Activated naive CD4-positive, alpha-beta T cell treated with anti-CD3 and anti-CD28 coated beads, Interleukin-2, amount 50 U/mL, for 16 hours (primary cell): Measurements from ENCODE around the gene TMEM44.
"Not testable (repeated sequence)": the region's sequence is repeated elsewhere in the genome, so short reads cannot be mapped to it uniquely, and the experiment has no call there.

Experiments used
- DNase-seq: peaks from one replicate; pipeline ENCODE4 v3.0.0-alpha.2; 2020

The TMEM44 gene

GRCh38 chr3:194608981-194609380 lies 24.2 kb downstream of the TMEM44 start:
- DNase-seq = no peak

DNA sequence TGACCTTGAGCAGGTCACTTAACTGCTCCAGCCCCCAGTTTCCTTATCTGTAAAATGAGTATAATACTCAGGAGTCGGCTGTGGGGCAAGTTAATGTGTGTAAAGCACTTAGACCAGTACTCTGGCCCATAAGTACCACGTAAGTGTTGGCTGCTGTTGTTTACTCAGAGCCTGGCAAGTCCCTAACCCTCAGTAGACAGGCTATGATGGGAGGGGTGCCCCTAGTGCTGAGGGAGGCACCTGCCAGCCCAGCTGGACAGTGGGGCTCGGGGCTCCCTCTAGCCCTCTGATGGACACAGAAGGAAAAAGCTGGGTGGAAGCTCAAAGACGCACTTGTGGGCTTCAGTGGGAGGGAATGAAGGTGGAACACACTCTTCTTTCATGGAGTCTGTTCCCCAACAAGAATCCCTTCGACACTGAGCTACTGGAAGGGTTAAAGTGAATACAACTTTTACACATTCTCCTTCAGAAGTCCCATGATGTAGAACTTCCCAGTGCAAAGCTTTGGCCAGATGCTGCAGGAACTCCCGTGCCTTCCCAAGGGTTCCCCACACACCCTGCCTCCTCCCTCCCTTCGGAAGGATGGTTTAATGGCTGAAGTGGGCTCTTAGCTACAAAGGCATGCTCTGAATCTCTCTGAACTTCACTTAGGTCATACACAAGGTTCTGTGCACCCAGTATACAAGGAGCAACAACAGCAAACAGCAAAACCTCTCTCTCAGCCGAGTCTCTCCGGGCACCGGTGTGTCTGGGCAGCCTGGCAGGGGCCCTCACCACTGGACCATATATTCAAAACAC lies 25.4 kb downstream of the TMEM44 start:
- no peak for DNase-seq

- DNase-seq = no peak
Observed at GRCh38 chr3:194606941-194607340, 26.3 kb downstream of the TMEM44 start.

GRCh38 chr3:194606163-194606562 lies 27.1 kb downstream of the TMEM44 start:
- DNase-seq = no peak

- DNase-seq = not testable (repeated sequence)
Observed at GRCh38 chr3:194605314-194605713, 27.9 kb downstream of the TMEM44 start.

GRCh38 chr3:194604837-194605236 lies 28.4 kb downstream of the TMEM44 start:
- DNase-seq = no peak

GRCh38 chr3:194604126-194604525 lies 29.1 kb downstream of the TMEM44 start:
- no peak for DNase-seq

GRCh38 chr3:194602669-194603171 lies 30.5 kb downstream of the TMEM44 start:
- no peak for DNase-seq

DNA sequence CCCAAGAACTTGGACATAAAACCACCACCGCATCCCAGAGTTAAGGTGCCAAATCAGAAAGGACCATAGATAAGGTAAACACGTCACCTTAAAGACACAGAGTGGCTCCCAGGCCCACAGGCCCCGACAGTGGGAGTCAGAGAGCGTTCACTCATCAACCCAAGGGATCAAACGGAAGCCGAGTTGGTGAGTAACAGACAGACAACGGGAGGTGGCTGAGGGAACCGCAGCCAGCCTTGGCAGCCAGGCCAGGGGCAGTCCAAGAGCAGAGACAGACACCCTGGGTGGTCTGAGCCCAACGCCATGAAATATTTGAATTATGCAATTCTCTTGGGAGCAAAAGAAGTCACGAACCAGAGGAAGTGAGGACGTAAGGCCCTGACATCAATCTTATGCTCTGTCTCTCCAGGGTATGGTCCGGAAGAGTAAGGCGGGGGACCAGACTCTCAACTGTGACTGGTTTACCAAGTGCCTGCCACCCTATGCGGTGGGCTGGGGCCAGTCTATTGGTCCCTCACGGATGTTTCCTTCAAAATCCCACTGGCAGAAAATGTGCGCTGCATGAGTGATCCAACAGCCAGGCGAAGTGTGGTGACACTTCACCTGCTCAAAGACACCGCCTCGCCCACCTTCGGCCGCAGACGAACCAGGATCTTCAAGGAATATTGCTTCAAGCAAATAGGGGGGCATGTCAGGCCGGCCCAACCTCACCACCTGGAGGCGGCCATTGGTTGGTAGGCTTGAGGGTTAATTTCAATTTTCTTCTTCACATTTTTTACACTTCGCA lies 34.3 kb downstream of the TMEM44 start:
- no peak for DNase-seq

DNA sequence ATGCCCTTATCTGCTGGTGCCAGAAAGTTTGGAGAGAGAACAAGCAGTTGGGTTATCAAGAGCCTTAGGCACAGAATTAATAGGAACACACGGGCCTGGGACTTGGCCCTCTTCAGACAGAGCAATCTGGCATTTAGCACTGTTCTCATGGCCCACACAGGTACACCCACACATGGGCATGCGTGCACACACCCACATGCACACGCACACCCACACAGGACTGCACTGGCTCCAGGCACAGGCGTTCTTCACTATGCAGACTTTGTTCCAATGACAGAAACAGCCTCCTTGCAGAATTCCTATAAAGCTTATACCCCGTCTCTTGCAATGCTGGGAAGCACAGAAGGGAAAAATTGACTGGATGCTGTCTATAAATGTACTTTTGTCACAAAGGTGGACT lies 36.3 kb downstream of the TMEM44 start:
- DNase-seq = no peak

GRCh38 chr3:194592798-194593752 lies 40.1 kb downstream of the TMEM44 start:
- DNase-seq = no peak

GRCh38 chr3:194588741-194589140 lies 44.5 kb downstream of the TMEM44 start:
- no peak for DNase-seq

DNA sequence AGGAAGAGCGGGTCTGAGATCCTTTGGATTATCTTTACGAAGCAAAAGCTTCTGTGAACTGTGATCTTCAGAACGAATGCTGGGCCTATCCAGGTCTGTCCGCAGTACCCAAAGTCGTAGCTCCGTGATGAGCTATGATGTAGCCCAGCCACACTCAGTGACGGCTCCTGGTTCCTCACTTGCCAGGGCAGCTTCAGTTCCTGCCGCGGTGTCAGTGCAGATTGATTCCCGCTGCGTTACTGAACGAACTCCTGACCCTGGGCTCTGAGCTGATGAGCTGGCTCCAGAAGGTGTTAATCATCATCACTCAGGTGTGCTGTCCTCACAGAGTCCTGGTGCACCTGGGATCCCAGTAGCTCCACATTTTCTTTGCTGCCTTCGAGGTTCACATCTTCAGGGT lies 45.0 kb downstream of the TMEM44 start:
- DNase-seq = no peak

DNA sequence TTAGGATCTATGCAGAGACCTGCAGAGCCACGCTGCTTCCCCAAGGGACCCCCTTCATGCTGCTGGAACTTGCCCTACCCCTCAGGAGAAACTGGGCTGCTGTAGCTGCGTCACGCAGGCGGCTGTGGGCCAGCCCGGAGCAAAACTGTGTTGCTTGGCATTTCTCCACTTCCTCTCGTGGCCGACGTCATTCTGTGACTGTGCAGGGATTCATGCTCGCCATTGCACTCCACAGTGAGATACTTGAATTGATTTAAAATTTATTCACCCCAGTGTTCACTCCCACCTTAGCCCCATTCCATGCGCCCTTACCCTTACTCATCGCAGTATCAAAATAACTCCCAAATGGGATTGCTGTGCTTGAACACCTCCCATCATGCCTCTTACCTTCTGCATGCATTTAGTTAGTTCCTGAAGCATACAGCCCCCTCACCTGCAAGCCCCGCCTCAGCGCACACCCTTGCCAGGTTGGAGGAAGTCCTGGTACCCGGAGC lies 45.7 kb downstream of the TMEM44 start:
- no peak for DNase-seq

GRCh38 chr3:194586836-194587235 lies 46.4 kb downstream of the TMEM44 start:
- no peak for DNase-seq

DNA sequence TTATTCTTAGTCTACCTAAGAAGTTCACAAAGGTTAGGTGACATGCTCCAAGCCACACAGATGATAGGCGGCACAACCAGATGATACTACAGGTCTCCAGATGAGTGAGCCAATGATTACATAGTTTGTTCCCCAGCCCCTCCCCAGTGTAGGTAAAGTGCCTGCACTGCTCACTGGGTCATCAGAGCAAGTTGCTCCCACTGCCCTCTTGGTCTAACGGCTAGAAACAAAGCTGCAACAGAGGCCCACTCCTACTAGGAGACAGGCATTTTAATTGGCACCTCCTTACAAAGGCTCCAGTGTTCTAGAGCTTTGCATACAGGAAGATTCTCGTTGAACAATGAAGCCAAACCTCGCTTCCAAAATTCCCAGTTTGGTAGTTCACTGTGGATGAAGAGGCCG lies 47.3 kb downstream of the TMEM44 start:
- no peak for DNase-seq

GRCh38 chr3:194584866-194585265 lies 48.4 kb downstream of the TMEM44 start:
- DNase-seq = peak; percentile 26

DNA sequence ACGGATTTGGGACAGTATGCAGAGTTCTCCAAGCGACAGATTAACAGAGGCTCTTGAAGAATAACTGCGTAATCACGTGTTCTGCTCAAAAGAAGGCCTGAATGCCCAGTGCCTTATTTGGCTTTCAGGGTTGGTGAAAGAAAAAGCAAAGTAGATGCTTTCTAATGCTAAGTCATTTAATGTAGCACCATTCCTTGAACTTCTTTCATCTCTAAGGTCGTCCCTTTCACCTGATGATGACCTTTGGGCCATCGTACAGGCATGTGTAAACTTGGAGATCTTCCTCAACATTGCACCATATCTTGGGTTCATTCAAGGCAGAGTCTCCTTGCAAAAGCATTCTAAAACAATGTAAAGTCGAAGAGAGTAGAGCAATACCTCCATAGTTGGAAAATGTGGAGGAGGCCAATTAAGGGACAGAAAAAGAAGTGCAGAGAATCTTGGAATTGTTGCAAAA lies 48.9 kb downstream of the TMEM44 start:
- no peak for DNase-seq

- no peak for DNase-seq
Observed at GRCh38 chr3:194582196-194582905, 50.9 kb downstream of the TMEM44 start.

- DNase-seq = no peak
Observed at GRCh38 chr3:194579091-194579606, 54.1 kb downstream of the TMEM44 start.
